HL-60 (cell line): ENCODE data around the gene SLC2A13.

Experiments
- CTCF ChIP-seq: IDR thresholded peaks from one replicate; pipeline ENCODE4 v1.5.1; 2011; ENCODE audit warnings: low read length, control low read depth, inconsistent platforms; ENCODE audit not compliant: insufficient read depth
- GABPA ChIP-seq: IDR thresholded peaks from 2 replicates; pipeline ENCODE4 v1.6.1; 2012; ENCODE audit warnings: low read depth
- POLR2AphosphoS5 ChIP-seq: IDR thresholded peaks from 2 replicates; pipeline ENCODE4 v1.6.1; 2012; ENCODE audit warnings: low read depth
- TF ChIP-seq, protein P1 (sequence below): IDR thresholded peaks from 2 replicates; pipeline ENCODE4 v1.6.1; 2012; ENCODE audit warnings: low read depth; ENCODE audit not compliant: insufficient replicate concordance

GRCh38 chr12:40011775-40012129, 94.1 kb downstream of the SLC2A13 start:
- TF ChIP-seq CTCF (no peak), POLR2AphosphoS5 (no peak), GABPA (no peak)
- TF ChIP-seq, protein P1, sequence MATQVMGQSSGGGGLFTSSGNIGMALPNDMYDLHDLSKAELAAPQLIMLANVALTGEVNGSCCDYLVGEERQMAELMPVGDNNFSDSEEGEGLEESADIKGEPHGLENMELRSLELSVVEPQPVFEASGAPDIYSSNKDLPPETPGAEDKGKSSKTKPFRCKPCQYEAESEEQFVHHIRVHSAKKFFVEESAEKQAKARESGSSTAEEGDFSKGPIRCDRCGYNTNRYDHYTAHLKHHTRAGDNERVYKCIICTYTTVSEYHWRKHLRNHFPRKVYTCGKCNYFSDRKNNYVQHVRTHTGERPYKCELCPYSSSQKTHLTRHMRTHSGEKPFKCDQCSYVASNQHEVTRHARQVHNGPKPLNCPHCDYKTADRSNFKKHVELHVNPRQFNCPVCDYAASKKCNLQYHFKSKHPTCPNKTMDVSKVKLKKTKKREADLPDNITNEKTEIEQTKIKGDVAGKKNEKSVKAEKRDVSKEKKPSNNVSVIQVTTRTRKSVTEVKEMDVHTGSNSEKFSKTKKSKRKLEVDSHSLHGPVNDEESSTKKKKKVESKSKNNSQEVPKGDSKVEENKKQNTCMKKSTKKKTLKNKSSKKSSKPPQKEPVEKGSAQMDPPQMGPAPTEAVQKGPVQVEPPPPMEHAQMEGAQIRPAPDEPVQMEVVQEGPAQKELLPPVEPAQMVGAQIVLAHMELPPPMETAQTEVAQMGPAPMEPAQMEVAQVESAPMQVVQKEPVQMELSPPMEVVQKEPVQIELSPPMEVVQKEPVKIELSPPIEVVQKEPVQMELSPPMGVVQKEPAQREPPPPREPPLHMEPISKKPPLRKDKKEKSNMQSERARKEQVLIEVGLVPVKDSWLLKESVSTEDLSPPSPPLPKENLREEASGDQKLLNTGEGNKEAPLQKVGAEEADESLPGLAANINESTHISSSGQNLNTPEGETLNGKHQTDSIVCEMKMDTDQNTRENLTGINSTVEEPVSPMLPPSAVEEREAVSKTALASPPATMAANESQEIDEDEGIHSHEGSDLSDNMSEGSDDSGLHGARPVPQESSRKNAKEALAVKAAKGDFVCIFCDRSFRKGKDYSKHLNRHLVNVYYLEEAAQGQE, result no peak
